HEK293 (cell line): Measurements from ENCODE around the gene SETMAR.

Source experiments
- CTCF ChIA-PET: fragments of 350-600 bp; formaldehyde crosslinking; extraction: SDS; loops from one replicate; lab custom pipeline; 2021; ENCODE audit warnings: antibody characterized with exemption; lab: Yijun Ruan, JAX
- POLR2A ChIA-PET: fragments of 300-600 bp; formaldehyde crosslinking; extraction: SDS; loops from one replicate; lab custom pipeline; 2020; ENCODE audit warnings: antibody characterized with exemption, inconsistent platforms; lab: Yijun Ruan, JAX
- H3K27ac ChIP-seq: fragments of 200-500 bp; sonication (Bioruptor generic); 2 replicates; pipeline ENCODE4 v1.5.1; 2014; ENCODE audit warnings: low read depth, low read length, control low read depth, inconsistent platforms; ENCODE audit errors: extremely low read depth
- H3K36me3 ChIP-seq, 2 experiments: fragments of 200-500 bp in 1 of 2; sonication (Bioruptor generic) in 1 of 2; 1 replicate in 1 of 2; 2 replicates in 1 of 2; pipeline ENCODE4 v1.5.1; 2014 to 2017; ENCODE audit warnings: inconsistent platforms in 2 of 2, low read length in 2 of 2; ENCODE audit not compliant: control insufficient read depth in 2 of 2, insufficient read depth in 1 of 2
- H3K4me1 ChIP-seq: fragments of 200-500 bp; sonication (Bioruptor generic); 2 replicates; pipeline ENCODE4 v1.5.1; 2014; ENCODE audit warnings: mild to moderate bottlenecking, low read length, inconsistent platforms; ENCODE audit not compliant: control insufficient read depth, insufficient read depth
- H3K4me3 ChIP-seq: 2 replicates; pipeline ENCODE4 v1.5.1; 2011; ENCODE audit warnings: low read depth, mild to moderate bottlenecking, control low read depth, low read length, moderate library complexity
- H3K9me3 ChIP-seq: fragments of 200-500 bp; sonication (Bioruptor generic); 2 replicates; pipeline ENCODE4 v1.5.1; 2014; ENCODE audit warnings: low read depth, low read length, inconsistent platforms; ENCODE audit not compliant: control insufficient read depth, insufficient read depth
- GLIS2 ChIP-seq: fragments of 450-650 bp; formaldehyde crosslinking; IDR thresholded peaks from 2 replicates; pipeline ENCODE4 v1.5.1; 2016; ENCODE audit warnings: missing biosample characterization, missing genetic modification characterization
- IKZF3 ChIP-seq: fragments of 450-650 bp; IDR thresholded peaks from 2 replicates; pipeline ENCODE4 v1.5.0; 2018; ENCODE audit warnings: missing biosample characterization, mild to moderate bottlenecking, missing genetic modification characterization, moderate library complexity
- KLF7 ChIP-seq: fragments of 450-650 bp; formaldehyde crosslinking; IDR thresholded peaks from 2 replicates; pipeline ENCODE4 v1.5.1; 2016; ENCODE audit warnings: missing biosample characterization, missing genetic modification characterization, borderline replicate concordance
- SP3 ChIP-seq: fragments of 450-650 bp; formaldehyde crosslinking; IDR thresholded peaks from 2 replicates; pipeline ENCODE4 v1.5.1; 2016; ENCODE audit warnings: missing biosample characterization, missing genetic modification characterization
- TCF7L2 ChIP-seq: IDR thresholded peaks from 2 replicates; pipeline ENCODE4 v1.6.1; 2011; ENCODE audit warnings: low read depth, mild to moderate bottlenecking, inconsistent platforms, low read length, moderate library complexity, borderline replicate concordance
- ZNF155 ChIP-seq: fragments of 450-650 bp; formaldehyde crosslinking; IDR thresholded peaks from 2 replicates; pipeline ENCODE4 v1.5.1; 2016; ENCODE audit warnings: missing biosample characterization, missing genetic modification characterization
- ZNF2 ChIP-seq: fragments of 450-650 bp; formaldehyde crosslinking; IDR thresholded peaks from 2 replicates; pipeline ENCODE4 v1.5.1; 2016; ENCODE audit warnings: missing biosample characterization, missing genetic modification characterization
- ZNF211 ChIP-seq: fragments of 450-650 bp; formaldehyde crosslinking; IDR thresholded peaks from 2 replicates; pipeline ENCODE4 v1.5.1; 2016; ENCODE audit warnings: low read depth, missing biosample characterization, missing genetic modification characterization
- ZNF214 ChIP-seq: fragments of 450-650 bp; formaldehyde crosslinking; IDR thresholded peaks from 2 replicates; pipeline ENCODE4 v1.5.1; 2017; ENCODE audit warnings: missing biosample characterization, mild to moderate bottlenecking, missing genetic modification characterization, borderline replicate concordance
- ZNF24 ChIP-seq: fragments of 450-650 bp; formaldehyde crosslinking; IDR thresholded peaks from 2 replicates; pipeline ENCODE4 v1.5.1; 2016; ENCODE audit warnings: missing biosample characterization, missing genetic modification characterization
- ZNF266 ChIP-seq: fragments of 450-650 bp; formaldehyde crosslinking; IDR thresholded peaks from 2 replicates; pipeline ENCODE4 v1.5.1; 2016; ENCODE audit warnings: missing biosample characterization, missing genetic modification characterization, low read depth
- ZNF433 ChIP-seq: fragments of 450-650 bp; formaldehyde crosslinking; IDR thresholded peaks from 2 replicates; pipeline ENCODE4 v1.5.1; 2016; ENCODE audit warnings: missing biosample characterization, missing genetic modification characterization, low read depth
- ZNF473 ChIP-seq: fragments of 450-650 bp; formaldehyde crosslinking; IDR thresholded peaks from 2 replicates; pipeline ENCODE4 v1.5.1; 2017; ENCODE audit warnings: missing biosample characterization, missing genetic modification characterization
- ZNF837 ChIP-seq: fragments of 450-650 bp; formaldehyde crosslinking; IDR thresholded peaks from 2 replicates; pipeline ENCODE4 v1.5.1; 2016; ENCODE audit warnings: missing biosample characterization, missing genetic modification characterization
- TF ChIP-seq, protein P1 (sequence below): fragments of 450-650 bp; formaldehyde crosslinking; IDR thresholded peaks from 2 replicates; pipeline ENCODE4 v1.5.1; 2017; ENCODE audit warnings: missing biosample characterization, missing genetic modification characterization
- TF ChIP-seq, protein P2 (sequence below): fragments of 450-650 bp; formaldehyde crosslinking; IDR thresholded peaks from 2 replicates; pipeline ENCODE4 v1.5.1; 2016; ENCODE audit warnings: missing biosample characterization, missing genetic modification characterization, low read depth
- TF ChIP-seq, protein P3 (sequence below): fragments of 450-650 bp; formaldehyde crosslinking; IDR thresholded peaks from 2 replicates; pipeline ENCODE4 v1.5.1; 2016; ENCODE audit warnings: missing biosample characterization, missing genetic modification characterization, borderline replicate concordance
- TF ChIP-seq, protein P4 (sequence below): fragments of 450-650 bp; formaldehyde crosslinking; IDR thresholded peaks from 2 replicates; pipeline ENCODE4 v1.5.1; 2016; ENCODE audit warnings: missing biosample characterization, missing genetic modification characterization
- TF ChIP-seq, protein P5 (sequence below): fragments of 450-650 bp; formaldehyde crosslinking; IDR thresholded peaks from 2 replicates; pipeline ENCODE4 v1.5.1; 2016; ENCODE audit warnings: missing biosample characterization, missing genetic modification characterization
- TF ChIP-seq, protein P6 (sequence below): fragments of 450-650 bp; formaldehyde crosslinking; IDR thresholded peaks from 2 replicates; pipeline ENCODE4 v1.5.1; 2017; ENCODE audit warnings: missing biosample characterization, missing genetic modification characterization

The SETMAR gene

DNA sequence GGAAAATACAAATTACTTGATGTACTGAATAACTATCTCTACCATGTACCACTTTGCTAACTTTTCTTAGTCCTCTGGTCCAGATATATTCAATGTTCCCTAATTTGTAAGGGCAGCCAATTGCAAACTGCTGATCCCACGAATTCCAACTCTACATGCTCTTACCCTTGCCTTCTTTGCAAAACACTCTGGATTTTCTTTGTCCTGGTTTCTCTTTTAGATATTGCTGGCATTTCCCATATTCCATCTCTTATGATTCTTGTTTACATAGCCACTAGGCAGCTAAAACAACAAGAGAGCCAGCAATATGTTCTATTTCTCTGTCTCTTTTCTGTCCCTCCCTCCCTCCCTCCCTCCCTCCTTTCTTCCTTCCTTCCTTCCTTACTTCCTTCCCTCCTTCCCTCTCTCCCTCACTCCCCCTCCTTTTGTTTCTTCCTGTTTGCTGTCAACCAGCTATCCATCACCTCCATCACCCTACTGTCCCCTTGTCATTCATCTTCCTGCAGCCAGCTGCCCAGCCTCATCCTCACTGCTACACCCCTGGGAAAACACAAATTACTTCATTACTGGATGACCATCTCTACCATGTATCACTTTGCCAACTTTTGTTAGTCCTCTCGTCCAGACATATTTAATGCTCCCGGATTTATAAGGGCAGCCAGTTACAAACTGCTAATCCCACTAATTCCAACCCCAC is 33.8 kb downstream of the SETMAR start:
- Histone ChIP-seq H3K4me1 (peaks cover 3% of the 10 kb centered on the region; the same call in 1 of the 2 replicates), H3K36me3 (no peaks in the 10 kb centered on the region), H3K27ac (no peak overlapping the region), H3K9me3 (no peaks in the 10 kb centered on the region), H3K4me3 (no peak overlapping the region)
- POLR2A ChIA-PET: interaction anchor here (1.1 kb wide), 1 partner anchor 156 kb away, joined by 3 read pairs; the partner anchor contains the start of gene ITPR1
- CTCF ChIA-PET: no interaction called here
- no peak for TF ChIP-seq ZNF24 (tag by site-specific recombination)
- TF ChIP-seq ZNF266 (tag by site-specific recombination): no peak
- TF ChIP-seq ZNF2 (tag by site-specific recombination): no peak
- TF ChIP-seq, protein P1, sequence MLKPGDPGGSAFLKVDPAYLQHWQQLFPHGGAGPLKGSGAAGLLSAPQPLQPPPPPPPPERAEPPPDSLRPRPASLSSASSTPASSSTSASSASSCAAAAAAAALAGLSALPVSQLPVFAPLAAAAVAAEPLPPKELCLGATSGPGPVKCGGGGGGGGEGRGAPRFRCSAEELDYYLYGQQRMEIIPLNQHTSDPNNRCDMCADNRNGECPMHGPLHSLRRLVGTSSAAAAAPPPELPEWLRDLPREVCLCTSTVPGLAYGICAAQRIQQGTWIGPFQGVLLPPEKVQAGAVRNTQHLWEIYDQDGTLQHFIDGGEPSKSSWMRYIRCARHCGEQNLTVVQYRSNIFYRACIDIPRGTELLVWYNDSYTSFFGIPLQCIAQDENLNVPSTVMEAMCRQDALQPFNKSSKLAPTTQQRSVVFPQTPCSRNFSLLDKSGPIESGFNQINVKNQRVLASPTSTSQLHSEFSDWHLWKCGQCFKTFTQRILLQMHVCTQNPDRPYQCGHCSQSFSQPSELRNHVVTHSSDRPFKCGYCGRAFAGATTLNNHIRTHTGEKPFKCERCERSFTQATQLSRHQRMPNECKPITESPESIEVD: no peak
- TF ChIP-seq ZNF214 (tag by site-specific recombination): no peak
- TF ChIP-seq, protein P2, sequence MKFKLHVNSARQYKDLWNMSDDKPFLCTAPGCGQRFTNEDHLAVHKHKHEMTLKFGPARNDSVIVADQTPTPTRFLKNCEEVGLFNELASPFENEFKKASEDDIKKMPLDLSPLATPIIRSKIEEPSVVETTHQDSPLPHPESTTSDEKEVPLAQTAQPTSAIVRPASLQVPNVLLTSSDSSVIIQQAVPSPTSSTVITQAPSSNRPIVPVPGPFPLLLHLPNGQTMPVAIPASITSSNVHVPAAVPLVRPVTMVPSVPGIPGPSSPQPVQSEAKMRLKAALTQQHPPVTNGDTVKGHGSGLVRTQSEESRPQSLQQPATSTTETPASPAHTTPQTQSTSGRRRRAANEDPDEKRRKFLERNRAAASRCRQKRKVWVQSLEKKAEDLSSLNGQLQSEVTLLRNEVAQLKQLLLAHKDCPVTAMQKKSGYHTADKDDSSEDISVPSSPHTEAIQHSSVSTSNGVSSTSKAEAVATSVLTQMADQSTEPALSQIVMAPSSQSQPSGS: no peak
- TF ChIP-seq, protein P3, sequence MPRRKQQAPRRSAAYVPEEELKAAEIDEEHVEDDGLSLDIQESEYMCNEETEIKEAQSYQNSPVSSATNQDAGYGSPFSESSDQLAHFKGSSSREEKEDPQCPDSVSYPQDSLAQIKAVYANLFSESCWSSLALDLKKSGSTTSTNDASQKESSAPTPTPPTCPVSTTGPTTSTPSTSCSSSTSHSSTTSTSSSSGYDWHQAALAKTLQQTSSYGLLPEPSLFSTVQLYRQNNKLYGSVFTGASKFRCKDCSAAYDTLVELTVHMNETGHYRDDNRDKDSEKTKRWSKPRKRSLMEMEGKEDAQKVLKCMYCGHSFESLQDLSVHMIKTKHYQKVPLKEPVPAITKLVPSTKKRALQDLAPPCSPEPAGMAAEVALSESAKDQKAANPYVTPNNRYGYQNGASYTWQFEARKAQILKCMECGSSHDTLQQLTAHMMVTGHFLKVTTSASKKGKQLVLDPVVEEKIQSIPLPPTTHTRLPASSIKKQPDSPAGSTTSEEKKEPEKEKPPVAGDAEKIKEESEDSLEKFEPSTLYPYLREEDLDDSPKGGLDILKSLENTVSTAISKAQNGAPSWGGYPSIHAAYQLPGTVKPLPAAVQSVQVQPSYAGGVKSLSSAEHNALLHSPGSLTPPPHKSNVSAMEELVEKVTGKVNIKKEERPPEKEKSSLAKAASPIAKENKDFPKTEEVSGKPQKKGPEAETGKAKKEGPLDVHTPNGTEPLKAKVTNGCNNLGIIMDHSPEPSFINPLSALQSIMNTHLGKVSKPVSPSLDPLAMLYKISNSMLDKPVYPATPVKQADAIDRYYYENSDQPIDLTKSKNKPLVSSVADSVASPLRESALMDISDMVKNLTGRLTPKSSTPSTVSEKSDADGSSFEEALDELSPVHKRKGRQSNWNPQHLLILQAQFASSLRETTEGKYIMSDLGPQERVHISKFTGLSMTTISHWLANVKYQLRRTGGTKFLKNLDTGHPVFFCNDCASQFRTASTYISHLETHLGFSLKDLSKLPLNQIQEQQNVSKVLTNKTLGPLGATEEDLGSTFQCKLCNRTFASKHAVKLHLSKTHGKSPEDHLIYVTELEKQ (tag by site-specific recombination): no peak
- TF ChIP-seq, protein P4, sequence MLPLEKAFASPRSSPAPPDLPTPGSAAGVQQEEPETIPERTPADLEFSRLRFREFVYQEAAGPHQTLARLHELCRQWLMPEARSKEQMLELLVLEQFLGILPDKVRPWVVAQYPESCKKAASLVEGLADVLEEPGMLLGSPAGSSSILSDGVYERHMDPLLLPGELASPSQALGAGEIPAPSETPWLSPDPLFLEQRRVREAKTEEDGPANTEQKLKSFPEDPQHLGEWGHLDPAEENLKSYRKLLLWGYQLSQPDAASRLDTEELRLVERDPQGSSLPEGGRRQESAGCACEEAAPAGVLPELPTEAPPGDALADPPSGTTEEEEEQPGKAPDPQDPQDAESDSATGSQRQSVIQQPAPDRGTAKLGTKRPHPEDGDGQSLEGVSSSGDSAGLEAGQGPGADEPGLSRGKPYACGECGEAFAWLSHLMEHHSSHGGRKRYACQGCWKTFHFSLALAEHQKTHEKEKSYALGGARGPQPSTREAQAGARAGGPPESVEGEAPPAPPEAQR (tag by site-specific recombination): no peak
- TF ChIP-seq TCF7L2: no peak
- TF ChIP-seq GLIS2 (tag by site-specific recombination): no peak
- TF ChIP-seq ZNF473 (tag by site-specific recombination): no peak
- TF ChIP-seq, protein P5, sequence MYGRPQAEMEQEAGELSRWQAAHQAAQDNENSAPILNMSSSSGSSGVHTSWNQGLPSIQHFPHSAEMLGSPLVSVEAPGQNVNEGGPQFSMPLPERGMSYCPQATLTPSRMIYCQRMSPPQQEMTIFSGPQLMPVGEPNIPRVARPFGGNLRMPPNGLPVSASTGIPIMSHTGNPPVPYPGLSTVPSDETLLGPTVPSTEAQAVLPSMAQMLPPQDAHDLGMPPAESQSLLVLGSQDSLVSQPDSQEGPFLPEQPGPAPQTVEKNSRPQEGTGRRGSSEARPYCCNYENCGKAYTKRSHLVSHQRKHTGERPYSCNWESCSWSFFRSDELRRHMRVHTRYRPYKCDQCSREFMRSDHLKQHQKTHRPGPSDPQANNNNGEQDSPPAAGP (tag by site-specific recombination): no peak
- TF ChIP-seq KLF7 (tag by site-specific recombination): no peak
- no peak for TF ChIP-seq ZNF211 (tag by site-specific recombination)
- no peak for TF ChIP-seq SP3 (tag by site-specific recombination)
- no peak for TF ChIP-seq ZNF155 (tag by site-specific recombination)
- no peak for TF ChIP-seq ZNF837
- TF ChIP-seq ZNF433 (tag by site-specific recombination): no peak
- TF ChIP-seq IKZF3 (tag by site-specific recombination): no peak
- TF ChIP-seq, protein P6, sequence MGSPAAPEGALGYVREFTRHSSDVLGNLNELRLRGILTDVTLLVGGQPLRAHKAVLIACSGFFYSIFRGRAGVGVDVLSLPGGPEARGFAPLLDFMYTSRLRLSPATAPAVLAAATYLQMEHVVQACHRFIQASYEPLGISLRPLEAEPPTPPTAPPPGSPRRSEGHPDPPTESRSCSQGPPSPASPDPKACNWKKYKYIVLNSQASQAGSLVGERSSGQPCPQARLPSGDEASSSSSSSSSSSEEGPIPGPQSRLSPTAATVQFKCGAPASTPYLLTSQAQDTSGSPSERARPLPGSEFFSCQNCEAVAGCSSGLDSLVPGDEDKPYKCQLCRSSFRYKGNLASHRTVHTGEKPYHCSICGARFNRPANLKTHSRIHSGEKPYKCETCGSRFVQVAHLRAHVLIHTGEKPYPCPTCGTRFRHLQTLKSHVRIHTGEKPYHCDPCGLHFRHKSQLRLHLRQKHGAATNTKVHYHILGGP (tag by site-specific recombination): no peak
